GM19467 (cell line): ENCODE measurements around the gene CDKN2B.

Experiments used
- ATAC-seq: cut with Tn5 transposase; IDR thresholded peaks from one replicate; pipeline ENCODE4 v1.9.1; 2021; ENCODE audit warnings: mild to moderate bottlenecking, moderate library complexity; ENCODE audit not compliant: unreplicated experiment

CDKN2B gene

GRCh38 chr9:21995666-21996398 lies 13.3 kb downstream of the CDKN2B start:
- no peak for ATAC-seq

- ATAC-seq, result peak; percentile 82
Observed at GRCh38 chr9:21995006-21995665, 14.0 kb downstream of the CDKN2B start.

GRCh38 chr9:21994556-21995005 lies 14.5 kb downstream of the CDKN2B start, which contains the start of gene CDKN2B-AS1:
TSS of gene CDKN2B-AS1 (plus strand) at chr9:21994791.
- ATAC-seq, result peak; percentile 42

GRCh38 chr9:21993893-21994555 lies 15.1 kb downstream of the CDKN2B start, which contains the start of gene CDKN2A:
TSS of gene CDKN2A (minus strand) at chr9:21994392.
- ATAC-seq, result peak; percentile 34

- no peak for ATAC-seq
Observed at GRCh38 chr9:21993007-21993406, 16.1 kb downstream of the CDKN2B start.

- ATAC-seq, result no peak
Observed at GRCh38 chr9:21991072-21991959, 17.8 kb downstream of the CDKN2B start.

- ATAC-seq, result no peak
Observed at GRCh38 chr9:21989440-21990189, 19.5 kb downstream of the CDKN2B start.

- no peak for ATAC-seq
Observed at GRCh38 chr9:21988056-21988990, 20.8 kb downstream of the CDKN2B start.

- peak; percentile 65 for ATAC-seq
Observed at GRCh38 chr9:21985964-21986667, 23.0 kb downstream of the CDKN2B start.

- ATAC-seq, result no peak
Observed at GRCh38 chr9:21984101-21984500, 25.0 kb downstream of the CDKN2B start.

GRCh38 chr9:21983561-21983935 lies 25.6 kb downstream of the CDKN2B start:
- ATAC-seq, result no peak

- ATAC-seq, result no peak
Observed at GRCh38 chr9:21982861-21983560, 26.1 kb downstream of the CDKN2B start.

GRCh38 chr9:21982391-21982790 lies 26.7 kb downstream of the CDKN2B start:
- no peak for ATAC-seq

GRCh38 chr9:21976334-21976875 lies 32.7 kb downstream of the CDKN2B start:
- no peak for ATAC-seq

- ATAC-seq, result peak; percentile 52
Observed at GRCh38 chr9:21974722-21975409, 34.2 kb downstream of the CDKN2B start.

GRCh38 chr9:21974343-21974721 lies 34.8 kb downstream of the CDKN2B start:
- ATAC-seq, result no peak

GRCh38 chr9:21972361-21972760 lies 36.7 kb downstream of the CDKN2B start:
- ATAC-seq, result no peak
